PC-9 (cell line): ENCODE measurements around the gene MRPL12.

Experiments
- EZH2 ChIP-seq: fragments of 200-600 bp; sonication (generic); IDR thresholded peaks from 2 replicates; pipeline ENCODE4 v1.8.0; 2017; ENCODE audit warnings: antibody characterized with exemption, low read depth
- TF ChIP-seq, protein P1 (sequence below): fragments of 200-600 bp; sonication (generic); conservative IDR thresholded peaks from 2 replicates; pipeline ENCODE4 v1.6.1; 2017; ENCODE audit warnings: mixed run types, antibody characterized with exemption, mild to moderate bottlenecking, moderate library complexity

DNA sequence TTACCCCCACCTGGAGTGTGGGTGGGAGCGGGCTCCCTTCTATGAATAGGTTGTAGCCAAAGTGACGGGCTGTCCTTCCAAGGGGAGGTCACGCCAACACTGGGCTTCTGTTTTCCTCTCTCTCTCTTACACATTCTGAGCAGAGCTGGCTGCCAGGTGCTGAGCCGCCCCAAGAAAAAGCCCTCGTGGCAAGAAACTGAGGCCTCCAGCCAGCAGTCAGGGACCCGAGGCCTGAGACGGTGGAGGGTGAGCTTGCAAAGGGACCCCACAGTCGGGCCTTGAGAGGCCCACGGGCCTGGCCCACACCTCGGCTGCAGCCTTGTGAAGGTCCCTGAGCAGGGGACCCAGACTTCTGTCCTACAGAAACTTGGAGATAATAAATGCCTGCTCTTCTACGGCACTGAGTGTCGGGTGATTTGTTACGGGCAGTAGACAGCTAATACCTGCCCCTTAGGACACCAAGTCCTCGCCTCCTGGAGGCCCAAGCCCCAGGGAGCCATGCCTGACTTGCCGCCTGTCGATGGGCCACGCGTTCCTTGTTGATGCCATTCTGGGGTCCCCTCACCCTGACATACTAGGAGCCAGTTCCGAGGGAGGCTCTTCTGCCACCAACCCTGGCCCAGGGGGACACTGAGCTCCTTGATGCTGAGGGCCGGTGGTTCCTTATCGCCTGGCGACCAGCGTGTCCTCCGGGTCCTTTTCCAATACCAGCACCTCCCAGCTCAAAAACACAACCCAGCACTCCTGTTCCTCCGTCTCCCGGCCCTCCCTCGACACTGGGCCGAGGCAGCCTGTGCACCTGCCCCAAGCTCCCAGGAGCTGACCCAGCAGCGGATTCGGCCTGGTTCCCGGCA, 35.0 kb downstream of the MRPL12 start:
- TF ChIP-seq, protein P1, sequence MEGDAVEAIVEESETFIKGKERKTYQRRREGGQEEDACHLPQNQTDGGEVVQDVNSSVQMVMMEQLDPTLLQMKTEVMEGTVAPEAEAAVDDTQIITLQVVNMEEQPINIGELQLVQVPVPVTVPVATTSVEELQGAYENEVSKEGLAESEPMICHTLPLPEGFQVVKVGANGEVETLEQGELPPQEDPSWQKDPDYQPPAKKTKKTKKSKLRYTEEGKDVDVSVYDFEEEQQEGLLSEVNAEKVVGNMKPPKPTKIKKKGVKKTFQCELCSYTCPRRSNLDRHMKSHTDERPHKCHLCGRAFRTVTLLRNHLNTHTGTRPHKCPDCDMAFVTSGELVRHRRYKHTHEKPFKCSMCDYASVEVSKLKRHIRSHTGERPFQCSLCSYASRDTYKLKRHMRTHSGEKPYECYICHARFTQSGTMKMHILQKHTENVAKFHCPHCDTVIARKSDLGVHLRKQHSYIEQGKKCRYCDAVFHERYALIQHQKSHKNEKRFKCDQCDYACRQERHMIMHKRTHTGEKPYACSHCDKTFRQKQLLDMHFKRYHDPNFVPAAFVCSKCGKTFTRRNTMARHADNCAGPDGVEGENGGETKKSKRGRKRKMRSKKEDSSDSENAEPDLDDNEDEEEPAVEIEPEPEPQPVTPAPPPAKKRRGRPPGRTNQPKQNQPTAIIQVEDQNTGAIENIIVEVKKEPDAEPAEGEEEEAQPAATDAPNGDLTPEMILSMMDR, result no peak
- no peak for TF ChIP-seq EZH2
